COLO668 (cell line): ENCODE results near the gene NEDD8.
"Not testable (repeated sequence)": the region's sequence is repeated elsewhere in the genome, so short reads cannot be mapped to it uniquely, and the experiment has no call there.

Experiments used
- DNase-seq: peaks from one replicate; lab custom pipeline; 2025; ENCODE audit not compliant: unreplicated experiment; lab: John Stamatoyannopoulos, UW

The NEDD8 gene

GRCh38 chr14:24249230-24250021, 17.3 kb upstream of the NEDD8 start:
- DNase-seq: no peak

DNA sequence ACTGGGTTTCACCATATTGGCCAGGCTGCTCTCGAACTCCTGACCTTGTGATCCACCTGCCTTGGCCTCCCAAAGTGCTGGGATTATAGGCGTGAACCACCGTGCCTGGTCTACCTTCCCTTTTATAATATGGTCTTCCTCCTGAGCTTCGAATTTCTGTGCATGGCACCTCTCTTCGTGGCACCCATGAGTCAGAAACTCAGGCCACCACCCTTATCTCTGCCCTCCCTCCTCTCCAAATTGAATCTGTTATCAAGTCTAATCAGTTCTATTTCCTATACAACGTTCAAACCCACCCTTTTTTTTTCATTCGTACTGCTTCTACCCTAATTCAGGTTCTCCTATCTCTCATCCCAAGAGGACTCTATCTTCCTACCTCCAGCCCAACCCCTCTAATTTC, 15.3 kb upstream of the NEDD8 start:
- DNase-seq: no peak

DNA sequence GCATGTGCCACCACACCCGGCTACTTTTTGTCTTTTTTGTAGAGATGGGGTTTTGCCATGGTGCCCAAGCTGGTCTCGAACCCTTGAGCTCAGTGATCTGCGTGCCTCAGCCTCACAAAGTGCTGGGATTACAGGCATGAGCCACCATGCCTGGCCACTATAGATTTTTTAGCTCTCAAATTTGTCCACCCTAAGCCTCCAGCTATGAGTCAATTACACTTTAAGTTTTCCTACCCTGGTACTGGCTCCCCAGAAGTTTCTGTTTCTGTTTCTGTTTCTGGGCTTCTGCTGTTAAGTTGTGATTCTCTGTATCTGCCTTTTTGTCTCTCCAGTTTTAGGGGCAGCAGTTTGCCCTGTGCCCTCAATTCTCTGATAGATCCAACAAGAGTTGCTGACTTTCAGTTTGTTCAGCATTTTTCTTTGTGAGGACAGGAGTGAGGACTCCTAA, 14.6 kb upstream of the NEDD8 start:
- no peak for DNase-seq

- not testable (repeated sequence) for DNase-seq
These were observed 13.2 kb upstream of the NEDD8 start for GRCh38 chr14:24245350-24245749.

- peak; percentile 46 for DNase-seq
These were observed 11.2 kb upstream of the NEDD8 start for GRCh38 chr14:24243336-24243836.

DNA sequence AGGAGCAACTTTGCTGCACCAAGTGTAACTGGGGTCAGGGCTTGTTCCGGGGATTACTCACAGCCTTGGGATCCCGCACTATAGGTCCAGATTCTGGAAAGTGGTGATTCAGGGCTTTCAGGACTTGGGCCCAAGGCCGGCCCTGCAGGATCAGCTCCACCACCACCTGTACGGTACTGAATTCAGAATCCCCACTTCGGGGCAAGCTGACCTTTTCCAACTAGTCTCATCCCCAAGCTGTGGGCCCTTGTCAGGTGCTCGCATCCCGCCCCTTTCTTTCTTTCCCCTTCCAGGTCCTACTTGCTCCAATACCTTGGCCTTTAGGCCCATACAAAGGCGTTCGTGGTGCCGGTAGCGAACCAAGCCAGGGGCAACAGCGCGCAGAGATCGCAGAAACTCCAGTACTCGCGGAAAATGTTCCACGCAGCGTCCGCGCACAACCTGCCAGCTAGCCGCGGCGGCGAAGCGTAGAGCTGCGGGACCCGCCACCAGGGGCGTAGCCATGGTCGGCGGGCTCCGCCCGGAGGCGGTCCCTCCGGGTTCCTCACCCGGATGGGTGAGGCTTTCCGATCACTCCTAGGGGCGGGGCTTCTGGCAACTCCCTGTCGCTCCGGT, 9.8 kb upstream of the NEDD8 start:
- peak; percentile 97 for DNase-seq

- no peak for DNase-seq
These were observed 8.1 kb upstream of the NEDD8 start for GRCh38 chr14:24240110-24240918.

GRCh38 chr14:24238527-24239037, 6.4 kb upstream of the NEDD8 start:
- DNase-seq: no peak

GRCh38 chr14:24238123-24238522, 6.0 kb upstream of the NEDD8 start:
- DNase-seq: no peak

DNA sequence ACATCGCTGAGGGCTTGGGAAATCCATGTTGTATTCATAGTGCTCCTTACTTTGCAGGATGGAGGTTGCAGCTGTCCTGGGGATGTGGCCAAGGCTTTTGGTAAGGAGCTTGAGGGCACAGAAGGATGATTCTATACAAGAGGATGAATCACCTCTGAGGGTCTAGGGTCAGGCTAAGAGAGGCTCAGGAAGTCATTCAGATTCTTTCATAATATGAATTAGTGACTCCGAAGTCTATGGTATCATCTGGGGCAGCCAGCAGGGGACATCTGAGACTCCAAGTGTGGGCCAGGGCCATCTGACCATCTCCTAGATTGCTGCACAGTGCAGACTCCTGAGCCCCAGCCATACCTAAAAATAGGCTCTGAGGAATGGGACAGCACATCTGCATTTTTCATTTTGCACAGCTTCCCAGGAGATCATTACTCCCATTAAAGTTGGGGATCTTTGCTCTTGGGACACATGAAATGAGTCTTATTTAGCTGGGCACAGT, 5.3 kb upstream of the NEDD8 start:
- no peak for DNase-seq

- no peak for DNase-seq
These were observed 4.7 kb upstream of the NEDD8 start for GRCh38 chr14:24236689-24237462.

GRCh38 chr14:24235804-24236688, 3.9 kb upstream of the NEDD8 start:
- no peak for DNase-seq

DNA sequence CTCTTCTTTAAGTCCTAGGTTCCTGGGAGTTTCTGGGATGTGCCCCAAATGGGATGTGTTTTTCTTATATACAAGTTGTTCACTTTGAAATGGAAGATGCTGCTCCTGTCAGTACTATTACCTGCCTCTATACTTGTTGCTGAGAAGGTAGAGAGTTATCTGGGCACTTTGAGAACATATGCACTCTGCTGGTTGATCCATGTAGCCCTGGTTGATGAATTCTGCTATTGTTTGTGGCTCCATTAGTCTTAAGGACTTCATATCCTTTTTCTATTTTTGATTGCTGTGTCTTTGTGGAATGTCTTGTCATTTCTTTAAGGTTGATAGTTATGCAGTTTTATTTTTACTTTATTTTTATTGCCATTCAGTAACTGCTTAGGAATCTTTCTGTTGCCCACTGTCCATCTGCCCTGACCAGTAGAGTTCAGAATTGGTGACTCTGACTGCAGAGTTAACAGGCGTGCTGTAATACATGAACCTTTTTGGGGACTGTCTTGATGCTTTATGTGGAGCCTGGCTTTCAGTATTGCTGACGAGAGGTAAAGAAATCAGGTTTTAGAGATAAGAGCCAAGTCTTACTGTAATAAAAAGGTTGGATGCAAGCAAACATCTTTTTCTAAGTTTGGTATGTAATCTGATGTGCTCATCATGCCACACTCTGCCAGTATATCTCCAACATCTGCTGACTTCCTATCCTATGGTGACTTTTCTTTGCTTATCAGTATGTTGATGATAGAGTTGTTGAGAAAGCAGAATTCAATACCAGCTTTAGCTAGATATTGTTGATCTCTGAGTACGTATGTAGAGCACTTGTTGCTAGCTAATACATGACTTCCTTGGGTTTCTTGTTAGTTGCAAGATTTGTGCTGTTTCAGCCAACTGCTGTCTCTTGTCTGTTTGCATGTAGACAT, 2.2 kb upstream of the NEDD8 start:
- DNase-seq: no peak

DNA sequence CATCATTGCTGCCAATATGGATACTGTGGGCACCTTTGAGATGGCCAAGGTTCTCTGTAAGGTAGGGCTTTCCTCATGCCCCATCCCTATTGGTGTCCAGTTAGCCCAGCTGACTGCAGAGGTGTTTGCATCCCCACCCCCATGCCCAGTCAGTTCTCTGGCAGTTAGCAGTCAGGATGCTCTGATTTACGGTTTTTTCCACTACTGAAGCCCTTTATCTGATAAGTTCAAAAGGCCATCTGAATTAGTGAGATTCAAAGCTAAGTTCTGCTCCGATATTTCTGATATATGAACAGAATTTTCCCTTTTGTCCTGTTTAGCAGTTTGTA, 1.3 kb upstream of the NEDD8 start:
- DNase-seq: peak; percentile 6

DNA sequence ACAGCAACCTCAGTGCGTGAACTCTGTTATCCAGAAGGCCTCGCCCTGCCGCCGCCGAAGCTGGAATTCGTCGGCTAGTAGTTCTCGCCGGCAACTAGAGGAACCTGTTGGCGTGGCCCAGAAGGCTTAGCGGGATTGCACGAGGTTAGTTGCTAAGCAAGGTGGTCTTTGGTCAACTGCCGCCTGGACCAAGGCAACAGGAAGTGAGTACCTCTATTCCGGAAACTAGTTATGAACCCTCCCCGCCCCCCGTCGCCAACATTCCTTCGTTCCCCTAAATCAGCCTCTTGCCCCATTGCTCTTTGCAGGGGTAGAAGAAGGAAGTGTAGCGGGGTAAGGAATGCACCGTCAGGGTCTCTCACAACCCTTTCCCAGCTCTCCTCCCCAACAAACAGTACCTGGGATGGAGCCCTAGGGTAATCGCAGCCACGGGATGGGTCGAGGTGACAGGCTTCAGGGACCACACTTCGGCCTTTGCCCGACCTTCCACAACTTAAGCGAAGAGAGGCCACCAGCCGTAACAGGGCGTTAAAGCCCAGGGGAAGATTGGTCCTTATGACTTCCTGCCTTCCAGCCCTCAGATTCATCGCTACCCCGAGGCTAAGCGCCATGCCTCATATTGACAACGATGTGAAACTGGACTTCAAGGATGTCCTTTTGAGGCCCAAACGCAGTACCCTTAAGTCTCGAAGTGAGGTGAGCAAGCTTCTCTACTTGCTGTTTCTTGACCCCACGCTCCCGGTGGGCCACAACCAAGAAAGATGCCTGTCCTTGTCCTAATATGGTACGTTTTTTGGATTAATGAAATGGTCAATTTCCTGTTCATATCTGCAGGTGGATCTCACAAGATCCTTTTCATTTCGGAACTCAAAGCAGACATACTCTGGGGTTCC, 724 bp upstream of the NEDD8 start, which contains the start of gene GMPR2:
Gene GMPR2, plus strand, starts transcription at position 285 of the 893 bp plus-strand sequence. Its CDS starts 325 bp downstream, at position 610.
- DNase-seq: no peak

GRCh38 chr14:24231263-24232120, 675 bp downstream of the NEDD8 start:
- DNase-seq: peak; percentile 42
